ENCODE measurements around the gene NKG7.

Gene NKG7

GRCh38 chr19:51370230-51370629, 2.2 kb downstream of the NKG7 start:
- DNase-seq (ENCODE audit: low read depth in 1 of 2, low spot score in 1 of 2) = no peak
- TF ChIP-seq REST (IDR thresholded peaks at IDR 0.05; ENCODE audit: insufficient replicate concordance, low read depth) = no peak
- TF ChIP-seq SPI1 (IDR thresholded peaks at IDR 0.05; ENCODE audit: borderline replicate concordance, low read depth) = no peak
- TF ChIP-seq CTCF (IDR thresholded peaks at IDR 0.05; ENCODE audit: insufficient read depth, low read length) = no peak
- no peak for TF ChIP-seq POLR2AphosphoS5 (IDR thresholded peaks at IDR 0.05; ENCODE audit: low read depth)
- no peak for TF ChIP-seq GABPA (IDR thresholded peaks at IDR 0.05; ENCODE audit: low read depth)
- no peaks in the 10 kb centered on the region for H3K27me3 ChIP-seq (ENCODE audit: insufficient read depth, poor library complexity, severe bottlenecking)
- no peak overlapping the region for H3K27ac ChIP-seq (replicated peaks)
- H3K4me3 ChIP-seq (replicated peaks; ENCODE audit: insufficient read depth, low read length) = no peak overlapping the region

DNA sequence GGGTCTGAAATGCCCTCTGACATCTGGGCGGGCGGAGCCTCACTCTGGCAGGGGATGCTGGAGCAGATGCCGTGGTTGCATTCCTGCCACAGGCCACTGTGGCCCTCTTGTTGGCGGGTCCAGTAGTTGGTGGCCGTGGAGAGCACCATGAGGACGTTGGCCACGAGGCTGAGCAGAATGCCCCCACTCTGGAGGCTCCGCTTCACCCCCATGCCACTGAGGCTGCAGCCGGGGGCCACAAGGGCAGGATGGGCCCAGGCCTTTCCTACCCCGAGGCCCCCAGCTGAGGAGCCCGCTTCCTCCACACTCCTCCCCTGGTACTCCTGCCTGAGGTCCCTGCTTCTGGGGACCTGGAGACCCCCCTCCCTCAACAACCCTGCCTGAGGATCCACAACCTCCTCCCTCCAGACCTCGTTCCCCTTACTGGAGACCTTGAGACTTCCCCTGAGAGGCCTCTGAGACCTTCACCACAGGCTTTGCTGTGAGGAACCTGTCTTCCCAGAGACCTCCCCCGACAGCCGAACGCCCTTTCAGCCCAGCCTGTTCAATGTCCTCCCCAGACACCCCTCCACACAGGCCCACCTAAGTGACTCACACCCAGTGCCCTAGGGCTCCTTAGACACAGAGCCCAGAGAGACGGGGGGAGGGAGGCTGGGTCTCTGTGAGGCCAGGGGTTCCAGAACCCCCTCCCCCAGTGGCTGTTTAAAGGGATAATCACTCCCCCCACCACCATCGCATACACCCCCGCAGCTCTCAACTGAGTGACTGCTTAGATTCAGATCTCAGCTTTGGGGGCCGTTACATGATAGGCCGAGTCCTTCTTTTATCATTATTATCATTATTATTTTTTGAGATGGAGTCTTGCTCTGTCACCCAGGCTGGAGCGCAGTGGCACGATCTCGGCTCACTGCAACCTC, 3.8 kb downstream of the NKG7 start, which contains the start of gene CLDND2:
Gene CLDND2, minus strand, starts transcription at position 638 of the 917 bp plus-strand sequence. Its CDS starts 426 bp downstream, at position 212.
- peak; percentile 62 to 83 for DNase-seq (ENCODE audit: low read depth in 1 of 2, low spot score in 1 of 2)
- Histone ChIP-seq H3K4me3 (replicated peaks; ENCODE audit: insufficient read depth, low read length) (peak within 1 kb of the TSS; percentile 47), H3K27ac (replicated peaks) (peak within 1 kb of the TSS; percentile 92), H3K27me3 (ENCODE audit: insufficient read depth, poor library complexity, severe bottlenecking) (no peaks in the 10 kb centered on the region)
- TF ChIP-seq SPI1 (IDR thresholded peaks at IDR 0.05; ENCODE audit: borderline replicate concordance, low read depth) = peak; percentile 43; the same call in 1 of the 2 replicates
- peak; percentile 5; the same call in 1 of the 2 replicates for TF ChIP-seq POLR2AphosphoS5 (IDR thresholded peaks at IDR 0.05; ENCODE audit: low read depth)
- no peak for TF ChIP-seq REST (IDR thresholded peaks at IDR 0.05; ENCODE audit: insufficient replicate concordance, low read depth)

- Histone ChIP-seq H3K4me3 (replicated peaks; ENCODE audit: insufficient read depth, low read length) (peak overlapping the region; percentile 67), H3K27me3 (ENCODE audit: insufficient read depth, poor library complexity, severe bottlenecking) (no peaks in the 10 kb centered on the region), H3K27ac (replicated peaks) (peak overlapping the region; percentile 92)
- DNase-seq (ENCODE audit: low read depth in 1 of 2, low spot score in 1 of 2) = peak; percentile 99 to 100
- TF ChIP-seq POLR2AphosphoS5 (IDR thresholded peaks at IDR 0.05; ENCODE audit: low read depth) = peak; percentile 19
- TF ChIP-seq REST (IDR thresholded peaks at IDR 0.05; ENCODE audit: insufficient replicate concordance, low read depth) = no peak
Observed at GRCh38 chr19:51367565-51368365, 4.7 kb downstream of the NKG7 start.

Data from HL-60 (cell line).